Measurements from ENCODE around the gene STPG3.

- TF ChIP-seq CTCF (IDR thresholded peaks at IDR 0.05) (no peak), POLR2A (IDR thresholded peaks at IDR 0.05) (no peak)
Measured at GRCh38 chr9:137297966-137298365, 46.9 kb downstream of the STPG3 start.

Measured in stomach (tissue), 4 donors.